HepG2 (cell line): ENCODE measurements around the gene ENPP1. TPM values are rescaled to one million over a fixed set of nuclear protein-coding genes. Genes with fewer than 3 reads are reported as not detected.
A peak's percentile ranks its signal among the peaks of the same experiment; 100 is the strongest.

Experiments used
- CHD2 ChIP-seq: IDR thresholded peaks from 2 replicates; pipeline ENCODE4 v1.6.1; 2011; ENCODE audit warnings: low read depth, low read length, improper control_type of control experiment
- KMT2B ChIP-seq: IDR thresholded peaks from 2 replicates; pipeline ENCODE4 v1.6.1; 2016; ENCODE audit warnings: missing genetic modification reagents, missing compliant biosample characterization
- MED8 ChIP-seq: sonication (generic); formaldehyde crosslinking; IDR thresholded peaks from 2 replicates; pipeline ENCODE4 v1.8.1; 2023; ENCODE audit warnings: mild to moderate bottlenecking, missing genetic modification reagents; ENCODE audit not compliant: insufficient replicate concordance
- MEIS1 ChIP-seq: sonication (generic); formaldehyde crosslinking; IDR thresholded peaks from 2 replicates; pipeline ENCODE4 v1.9.0; 2021; ENCODE audit warnings: mild to moderate bottlenecking, missing genetic modification reagents, moderate library complexity, borderline replicate concordance
- NCOR1 ChIP-seq: fragments of 200-600 bp; sonication (generic); IDR thresholded peaks from 2 replicates; pipeline ENCODE4 v1.7.0; 2017; ENCODE audit warnings: antibody characterized with exemption, low read length, borderline replicate concordance
- NFIB ChIP-seq: sonication (generic); formaldehyde crosslinking; IDR thresholded peaks from 2 replicates; pipeline ENCODE4 v1.9.0; 2021; ENCODE audit warnings: missing genetic modification reagents, mild to moderate bottlenecking, borderline replicate concordance
- NFRKB ChIP-seq: fragments of 450-650 bp; IDR thresholded peaks from 2 replicates; pipeline ENCODE4 v1.6.1; 2017
- PAX8 ChIP-seq: sonication (generic); formaldehyde crosslinking; IDR thresholded peaks from 2 replicates; pipeline ENCODE4 v1.8.0; 2022; ENCODE audit warnings: mild to moderate bottlenecking, missing genetic modification reagents, borderline replicate concordance
- POLR2AphosphoS2 ChIP-seq: IDR thresholded peaks from 2 replicates; pipeline ENCODE4 v1.6.1; 2011; ENCODE audit warnings: low read depth, low read length, improper control_type of control experiment
- SAFB2 ChIP-seq: sonication (generic); formaldehyde crosslinking; IDR thresholded peaks from 2 replicates; pipeline ENCODE4 v1.5.1; 2020; ENCODE audit warnings: missing genetic modification reagents, low read depth, mild to moderate bottlenecking, borderline replicate concordance
- ZEB1 ChIP-seq: IDR thresholded peaks from 2 replicates; pipeline ENCODE4 v1.6.1; 2012; ENCODE audit warnings: mild to moderate bottlenecking, low read depth, inconsistent platforms; ENCODE audit not compliant: insufficient replicate concordance
- ZNF10 ChIP-seq: sonication (generic); formaldehyde crosslinking; IDR thresholded peaks from 2 replicates; pipeline ENCODE4 v1.4.0; 2020; ENCODE audit warnings: mild to moderate bottlenecking, low read depth, missing genetic modification reagents, borderline replicate concordance
- ZNF354B ChIP-seq: sonication (generic); formaldehyde crosslinking; IDR thresholded peaks from 2 replicates; pipeline ENCODE4 v1.8.0; 2022; ENCODE audit warnings: mild to moderate bottlenecking, missing genetic modification reagents
- ZNF383 ChIP-seq: sonication (generic); formaldehyde crosslinking; IDR thresholded peaks from 2 replicates; pipeline ENCODE4 v1.4.0; 2020; ENCODE audit warnings: missing genetic modification reagents, mild to moderate bottlenecking, borderline replicate concordance
- ZNF557 ChIP-seq: sonication (generic); formaldehyde crosslinking; IDR thresholded peaks from 2 replicates; pipeline ENCODE4 v1.4.0; 2020; ENCODE audit warnings: missing genetic modification reagents
- ZSCAN12 ChIP-seq: sonication (generic); formaldehyde crosslinking; IDR thresholded peaks from 2 replicates; pipeline ENCODE4 v1.9.0; 2021; ENCODE audit warnings: mild to moderate bottlenecking, missing genetic modification reagents
- polyA plus RNA-seq, 8 experiments: library from polyadenylated mRNA; depleted of rRNA in 3 of 8; stranded (reverse) in 7 of 8; unstranded in 1 of 8; fragments of >200 nt; fragmentation: Illumina TruSeq in 4 of 8; extraction: Trizol in 4 of 8; gene quantifications; 2 replicates each; pipeline versions ENCODE4 v1.2.1 to v1.2.3, GENCODE V29; 2011 to 2016; ENCODE audit warnings: low read depth in 4 of 8, missing spikeins in 1 of 8, mixed read lengths in 1 of 8; ENCODE audit not compliant: insufficient read depth in 1 of 8
- total RNA-seq, 5 experiments: library from RNA; depleted of rRNA; stranded (reverse); fragments of >200 nt; fragmentation: Illumina TruSeq; extraction: Trizol; gene quantifications; 2 replicates each; pipeline ENCODE4 v1.2.3, GENCODE V29; 2016; ENCODE audit warnings: low read depth in 1 of 5
- TF ChIP-seq, protein P1 (sequence below): sonication (generic); formaldehyde crosslinking; IDR thresholded peaks from 2 replicates; pipeline ENCODE4 v1.5.0; 2020; ENCODE audit warnings: missing genetic modification reagents
- TF ChIP-seq, protein P2 (sequence below): sonication (generic); formaldehyde crosslinking; IDR thresholded peaks from 2 replicates; pipeline ENCODE4 v1.5.0; 2020; ENCODE audit warnings: missing genetic modification reagents, mild to moderate bottlenecking, borderline replicate concordance
- TF ChIP-seq, protein P3 (sequence below): sonication (generic); formaldehyde crosslinking; IDR thresholded peaks from 2 replicates; pipeline ENCODE4 v1.5.1; 2020; ENCODE audit warnings: missing genetic modification reagents, mild to moderate bottlenecking, borderline replicate concordance
- TF ChIP-seq, protein P4 (sequence below): sonication (generic); formaldehyde crosslinking; IDR thresholded peaks from 2 replicates; pipeline ENCODE4 v1.5.1; 2020; ENCODE audit warnings: mild to moderate bottlenecking, missing genetic modification reagents, moderate library complexity
- TF ChIP-seq, protein P5 (sequence below): sonication (generic); formaldehyde crosslinking; IDR thresholded peaks from 2 replicates; pipeline ENCODE4 v1.9.0; 2021; ENCODE audit warnings: missing genetic modification reagents, borderline replicate concordance

The ENPP1 gene
- total and polyA plus RNA-seq, 2 of the 13 experiments (the other 11 are each of a cell fraction or from before 2014, with no cell fraction given): 56.5 to 160 TPM

DNA sequence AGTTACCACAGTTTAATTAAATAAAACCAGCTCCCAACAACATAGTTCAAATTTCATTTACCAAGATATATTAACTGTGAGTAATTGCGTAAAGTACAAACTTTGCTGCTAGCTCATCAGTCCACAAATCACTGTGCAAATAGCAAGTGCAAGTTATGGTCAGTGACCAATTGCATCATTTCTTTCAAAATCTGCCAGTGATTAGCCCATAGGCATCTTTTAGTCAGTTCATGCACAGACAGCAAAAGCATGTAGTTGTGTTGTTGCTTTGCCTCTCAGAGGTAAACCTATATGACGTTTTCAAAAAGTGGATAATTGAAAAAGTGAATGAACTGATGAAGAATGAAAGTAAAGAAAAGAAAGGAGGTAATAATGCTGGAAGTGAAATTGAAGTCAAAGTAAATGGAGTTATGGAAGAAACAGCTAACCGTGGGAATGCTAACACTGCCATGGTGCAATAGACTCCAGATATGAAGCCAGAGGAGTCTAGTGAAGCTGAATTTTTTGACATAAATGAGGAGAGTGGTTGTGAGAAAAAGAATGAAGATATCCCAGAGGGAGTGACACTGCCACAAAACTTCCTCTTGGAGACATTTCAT lies 36.5 kb downstream of the ENPP1 start (continued):
- TF ChIP-seq, protein P1, sequence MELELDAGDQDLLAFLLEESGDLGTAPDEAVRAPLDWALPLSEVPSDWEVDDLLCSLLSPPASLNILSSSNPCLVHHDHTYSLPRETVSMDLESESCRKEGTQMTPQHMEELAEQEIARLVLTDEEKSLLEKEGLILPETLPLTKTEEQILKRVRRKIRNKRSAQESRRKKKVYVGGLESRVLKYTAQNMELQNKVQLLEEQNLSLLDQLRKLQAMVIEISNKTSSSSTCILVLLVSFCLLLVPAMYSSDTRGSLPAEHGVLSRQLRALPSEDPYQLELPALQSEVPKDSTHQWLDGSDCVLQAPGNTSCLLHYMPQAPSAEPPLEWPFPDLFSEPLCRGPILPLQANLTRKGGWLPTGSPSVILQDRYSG (CRISPR knock-in tag): 0 out of 2 replicates have a peak, but pooled peaks have one; percentile 47
- TF ChIP-seq SAFB2 (CRISPR knock-in tag): no peak
- TF ChIP-seq ZNF557 (CRISPR knock-in tag): 0 out of 2 replicates have a peak, but pooled peaks have one; percentile 59
- no peak for TF ChIP-seq ZNF354B (CRISPR knock-in tag)
- TF ChIP-seq, protein P2, sequence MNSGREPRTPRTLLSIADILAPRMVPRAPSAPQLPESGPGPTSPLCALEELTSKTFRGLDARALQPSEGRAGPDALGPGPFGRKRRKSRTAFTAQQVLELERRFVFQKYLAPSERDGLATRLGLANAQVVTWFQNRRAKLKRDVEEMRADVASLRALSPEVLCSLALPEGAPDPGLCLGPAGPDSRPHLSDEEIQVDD (CRISPR knock-in tag): no peak
- TF ChIP-seq ZNF383 (CRISPR knock-in tag): no peak
- TF ChIP-seq ZNF10 (CRISPR knock-in tag): no peak
- TF ChIP-seq NCOR1: peak; percentile 97
- TF ChIP-seq CHD2: no peak
- no peak for TF ChIP-seq POLR2AphosphoS2
- TF ChIP-seq, protein P3, sequence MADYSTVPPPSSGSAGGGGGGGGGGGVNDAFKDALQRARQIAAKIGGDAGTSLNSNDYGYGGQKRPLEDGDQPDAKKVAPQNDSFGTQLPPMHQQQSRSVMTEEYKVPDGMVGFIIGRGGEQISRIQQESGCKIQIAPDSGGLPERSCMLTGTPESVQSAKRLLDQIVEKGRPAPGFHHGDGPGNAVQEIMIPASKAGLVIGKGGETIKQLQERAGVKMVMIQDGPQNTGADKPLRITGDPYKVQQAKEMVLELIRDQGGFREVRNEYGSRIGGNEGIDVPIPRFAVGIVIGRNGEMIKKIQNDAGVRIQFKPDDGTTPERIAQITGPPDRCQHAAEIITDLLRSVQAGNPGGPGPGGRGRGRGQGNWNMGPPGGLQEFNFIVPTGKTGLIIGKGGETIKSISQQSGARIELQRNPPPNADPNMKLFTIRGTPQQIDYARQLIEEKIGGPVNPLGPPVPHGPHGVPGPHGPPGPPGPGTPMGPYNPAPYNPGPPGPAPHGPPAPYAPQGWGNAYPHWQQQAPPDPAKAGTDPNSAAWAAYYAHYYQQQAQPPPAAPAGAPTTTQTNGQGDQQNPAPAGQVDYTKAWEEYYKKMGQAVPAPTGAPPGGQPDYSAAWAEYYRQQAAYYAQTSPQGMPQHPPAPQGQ (CRISPR knock-in tag): no peak
- peak; percentile 53 for TF ChIP-seq MED8 (CRISPR knock-in tag)
- TF ChIP-seq ZEB1: no peak
- TF ChIP-seq, protein P4, sequence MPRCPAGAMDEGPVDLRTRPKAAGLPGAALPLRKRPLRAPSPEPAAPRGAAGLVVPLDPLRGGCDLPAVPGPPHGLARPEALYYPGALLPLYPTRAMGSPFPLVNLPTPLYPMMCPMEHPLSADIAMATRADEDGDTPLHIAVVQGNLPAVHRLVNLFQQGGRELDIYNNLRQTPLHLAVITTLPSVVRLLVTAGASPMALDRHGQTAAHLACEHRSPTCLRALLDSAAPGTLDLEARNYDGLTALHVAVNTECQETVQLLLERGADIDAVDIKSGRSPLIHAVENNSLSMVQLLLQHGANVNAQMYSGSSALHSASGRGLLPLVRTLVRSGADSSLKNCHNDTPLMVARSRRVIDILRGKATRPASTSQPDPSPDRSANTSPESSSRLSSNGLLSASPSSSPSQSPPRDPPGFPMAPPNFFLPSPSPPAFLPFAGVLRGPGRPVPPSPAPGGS (CRISPR knock-in tag): 0 out of 2 replicates have a peak, but pooled peaks have one; percentile 22
- no peak for TF ChIP-seq ZSCAN12 (CRISPR knock-in tag)
- peak; percentile 85 for TF ChIP-seq KMT2B (CRISPR knock-in tag)
- no peak for TF ChIP-seq NFRKB
- TF ChIP-seq, protein P5, sequence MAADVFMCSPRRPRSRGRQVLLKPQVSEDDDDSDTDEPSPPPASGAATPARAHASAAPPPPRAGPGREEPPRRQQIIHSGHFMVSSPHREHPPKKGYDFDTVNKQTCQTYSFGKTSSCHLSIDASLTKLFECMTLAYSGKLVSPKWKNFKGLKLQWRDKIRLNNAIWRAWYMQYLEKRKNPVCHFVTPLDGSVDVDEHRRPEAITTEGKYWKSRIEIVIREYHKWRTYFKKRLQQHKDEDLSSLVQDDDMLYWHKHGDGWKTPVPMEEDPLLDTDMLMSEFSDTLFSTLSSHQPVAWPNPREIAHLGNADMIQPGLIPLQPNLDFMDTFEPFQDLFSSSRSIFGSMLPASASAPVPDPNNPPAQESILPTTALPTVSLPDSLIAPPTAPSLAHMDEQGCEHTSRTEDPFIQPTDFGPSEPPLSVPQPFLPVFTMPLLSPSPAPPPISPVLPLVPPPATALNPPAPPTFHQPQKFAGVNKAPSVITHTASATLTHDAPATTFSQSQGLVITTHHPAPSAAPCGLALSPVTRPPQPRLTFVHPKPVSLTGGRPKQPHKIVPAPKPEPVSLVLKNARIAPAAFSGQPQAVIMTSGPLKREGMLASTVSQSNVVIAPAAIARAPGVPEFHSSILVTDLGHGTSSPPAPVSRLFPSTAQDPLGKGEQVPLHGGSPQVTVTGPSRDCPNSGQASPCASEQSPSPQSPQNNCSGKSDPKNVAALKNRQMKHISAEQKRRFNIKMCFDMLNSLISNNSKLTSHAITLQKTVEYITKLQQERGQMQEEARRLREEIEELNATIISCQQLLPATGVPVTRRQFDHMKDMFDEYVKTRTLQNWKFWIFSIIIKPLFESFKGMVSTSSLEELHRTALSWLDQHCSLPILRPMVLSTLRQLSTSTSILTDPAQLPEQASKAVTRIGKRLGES: no peak
- no peak for TF ChIP-seq PAX8 (CRISPR knock-in tag)
- no peak for TF ChIP-seq NFIB (CRISPR knock-in tag)
- TF ChIP-seq MEIS1 (CRISPR knock-in tag): no peak
